HG03280 (cell line): ENCODE data around the gene ZNF618.

Source experiments
- ATAC-seq: cut with Tn5 transposase; IDR thresholded peaks from one replicate; pipeline ENCODE4 v1.9.1; 2021; ENCODE audit warnings: mild to moderate bottlenecking, moderate library complexity; ENCODE audit not compliant: unreplicated experiment

The ZNF618 gene, protein sequence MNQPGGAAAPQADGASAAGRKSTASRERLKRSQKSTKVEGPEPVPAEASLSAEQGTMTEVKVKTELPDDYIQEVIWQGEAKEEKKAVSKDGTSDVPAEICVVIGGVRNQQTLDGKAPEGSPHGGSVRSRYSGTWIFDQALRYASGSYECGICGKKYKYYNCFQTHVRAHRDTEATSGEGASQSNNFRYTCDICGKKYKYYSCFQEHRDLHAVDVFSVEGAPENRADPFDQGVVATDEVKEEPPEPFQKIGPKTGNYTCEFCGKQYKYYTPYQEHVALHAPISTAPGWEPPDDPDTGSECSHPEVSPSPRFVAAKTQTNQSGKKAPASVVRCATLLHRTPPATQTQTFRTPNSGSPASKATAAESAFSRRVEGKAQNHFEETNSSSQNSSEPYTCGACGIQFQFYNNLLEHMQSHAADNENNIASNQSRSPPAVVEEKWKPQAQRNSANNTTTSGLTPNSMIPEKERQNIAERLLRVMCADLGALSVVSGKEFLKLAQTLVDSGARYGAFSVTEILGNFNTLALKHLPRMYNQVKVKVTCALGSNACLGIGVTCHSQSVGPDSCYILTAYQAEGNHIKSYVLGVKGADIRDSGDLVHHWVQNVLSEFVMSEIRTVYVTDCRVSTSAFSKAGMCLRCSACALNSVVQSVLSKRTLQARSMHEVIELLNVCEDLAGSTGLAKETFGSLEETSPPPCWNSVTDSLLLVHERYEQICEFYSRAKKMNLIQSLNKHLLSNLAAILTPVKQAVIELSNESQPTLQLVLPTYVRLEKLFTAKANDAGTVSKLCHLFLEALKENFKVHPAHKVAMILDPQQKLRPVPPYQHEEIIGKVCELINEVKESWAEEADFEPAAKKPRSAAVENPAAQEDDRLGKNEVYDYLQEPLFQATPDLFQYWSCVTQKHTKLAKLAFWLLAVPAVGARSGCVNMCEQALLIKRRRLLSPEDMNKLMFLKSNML

GRCh38 chr9:113876151-113876992, at the start of gene ZNF618:
Gene ZNF618 (plus strand): TSS chr9:113876309. CDS start chr9:113876381, 72 bp downstream.
- ATAC-seq = no peak

- no peak for ATAC-seq
These were observed 47.9 kb upstream of the ZNF618 start for GRCh38 chr9:113828221-113828620.

GRCh38 chr9:113837334-113837733, 38.8 kb upstream of the ZNF618 start:
- ATAC-seq = no peak

GRCh38 chr9:113842086-113842485, 34.0 kb upstream of the ZNF618 start:
- no peak for ATAC-seq

- no peak for ATAC-seq
These were observed 31.6 kb upstream of the ZNF618 start for GRCh38 chr9:113844466-113844865.

GRCh38 chr9:113851359-113851758, 24.8 kb upstream of the ZNF618 start:
- ATAC-seq = no peak

DNA sequence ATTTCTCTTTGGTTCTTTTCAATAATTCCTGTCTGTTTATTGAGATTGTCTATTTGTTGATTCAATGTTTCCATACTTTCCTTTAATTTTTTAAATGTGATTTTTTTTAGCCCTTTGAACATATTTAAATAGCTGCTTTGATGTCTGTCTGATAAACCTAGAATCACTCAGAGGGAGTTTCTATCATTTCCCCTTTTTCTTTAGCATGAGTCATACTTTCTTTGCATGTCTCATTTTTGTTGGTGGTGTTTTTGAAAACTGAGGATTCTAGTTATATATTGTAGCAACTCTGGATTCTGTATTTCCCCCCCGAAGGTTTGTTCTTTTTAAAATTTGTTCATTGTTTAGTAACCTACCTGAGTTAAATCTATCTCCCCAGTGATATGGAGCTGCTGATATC, 24.2 kb upstream of the ZNF618 start:
- ATAC-seq = no peak

- ATAC-seq = no peak
These were observed 22.8 kb upstream of the ZNF618 start for GRCh38 chr9:113853333-113853732.

- ATAC-seq = no peak
These were observed 21.8 kb upstream of the ZNF618 start for GRCh38 chr9:113854310-113854709.

DNA sequence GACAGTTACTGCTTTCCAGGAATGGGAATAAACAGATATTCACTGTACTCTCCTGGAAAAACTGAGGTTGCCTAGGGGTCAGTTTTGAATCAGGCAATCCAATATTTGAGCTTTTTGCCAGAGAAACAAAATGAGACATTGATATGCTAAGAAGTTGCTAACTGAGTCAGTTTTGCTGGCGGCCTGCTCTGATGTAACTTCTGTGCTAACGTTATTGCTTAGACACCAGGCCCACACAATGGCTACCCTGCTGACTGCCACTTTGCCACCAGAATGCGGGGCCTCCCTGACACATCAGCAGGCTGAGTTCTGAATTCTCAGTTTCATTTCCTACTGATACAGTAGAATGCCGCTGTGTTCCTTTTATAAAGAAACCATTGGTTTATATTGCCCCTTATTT, 18.2 kb upstream of the ZNF618 start:
- peak; percentile 59 for ATAC-seq

- ATAC-seq = no peak
These were observed 17.8 kb upstream of the ZNF618 start for GRCh38 chr9:113858282-113858681.

- ATAC-seq = no peak
These were observed 12.8 kb upstream of the ZNF618 start for GRCh38 chr9:113863345-113863744.

DNA sequence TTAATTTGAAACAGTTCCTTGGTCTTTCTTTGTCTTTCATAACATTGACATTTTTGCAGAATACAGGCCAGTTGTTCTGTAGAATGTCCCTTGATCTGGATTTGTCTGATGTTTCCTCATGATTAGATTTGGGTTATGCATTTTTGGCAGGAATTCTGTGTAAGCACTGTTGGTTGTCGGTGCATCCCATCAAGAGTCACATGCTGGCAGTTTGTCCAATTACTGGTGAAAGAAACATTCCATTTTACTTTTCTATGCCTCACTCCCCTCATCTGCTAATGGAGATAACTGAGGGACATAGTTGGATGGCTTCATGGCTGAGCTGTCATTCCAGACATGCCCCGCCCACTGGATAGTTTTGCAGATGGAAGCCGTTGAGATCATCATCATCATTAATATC, 7.6 kb upstream of the ZNF618 start:
- no peak for ATAC-seq

GRCh38 chr9:113872485-113873143, 3.5 kb upstream of the ZNF618 start:
- no peak for ATAC-seq

DNA sequence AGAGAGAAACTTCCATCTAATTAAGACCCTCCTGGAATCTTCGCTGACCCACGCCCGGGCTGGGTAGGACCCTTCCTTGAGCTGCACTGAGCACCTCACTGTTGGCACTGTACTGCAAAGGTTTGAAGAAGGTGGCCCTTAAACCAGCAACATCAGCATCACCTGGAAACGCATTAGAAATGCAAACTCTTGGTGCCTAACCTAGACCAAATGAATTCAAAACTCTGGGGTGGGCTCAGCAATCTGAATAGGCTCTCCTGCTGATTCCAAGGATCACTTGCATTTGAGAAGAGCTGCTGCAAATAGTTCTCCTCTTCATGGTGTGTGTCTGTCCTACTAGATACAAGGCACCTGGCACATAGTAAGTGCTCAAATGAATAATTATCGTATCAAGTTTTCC, 2.7 kb upstream of the ZNF618 start:
- no peak for ATAC-seq

DNA sequence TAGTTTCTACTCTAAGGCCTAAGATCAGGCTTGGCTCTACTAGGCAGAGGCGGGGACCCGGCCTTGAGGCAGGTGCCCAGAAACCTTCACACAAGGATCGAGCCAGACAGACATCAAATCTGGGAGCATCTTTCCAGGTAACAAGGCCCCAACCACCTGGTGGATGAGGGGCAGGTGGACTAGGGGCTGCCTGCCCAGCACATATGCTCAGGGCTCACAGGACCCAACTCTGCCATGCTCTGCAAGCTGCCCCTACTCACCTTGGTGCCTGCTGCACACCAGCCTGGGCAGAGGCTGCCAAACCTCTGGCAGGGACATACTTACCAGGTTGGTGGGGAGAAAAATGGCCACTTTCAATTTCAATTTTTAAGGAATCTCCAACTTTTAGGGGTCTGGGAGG, 2.2 kb upstream of the ZNF618 start:
- ATAC-seq = no peak

GRCh38 chr9:113875459-113876150, 504 bp upstream of the ZNF618 start:
- no peak for ATAC-seq

GRCh38 chr9:113876993-113877368, 872 bp downstream of the ZNF618 start:
- no peak for ATAC-seq

DNA sequence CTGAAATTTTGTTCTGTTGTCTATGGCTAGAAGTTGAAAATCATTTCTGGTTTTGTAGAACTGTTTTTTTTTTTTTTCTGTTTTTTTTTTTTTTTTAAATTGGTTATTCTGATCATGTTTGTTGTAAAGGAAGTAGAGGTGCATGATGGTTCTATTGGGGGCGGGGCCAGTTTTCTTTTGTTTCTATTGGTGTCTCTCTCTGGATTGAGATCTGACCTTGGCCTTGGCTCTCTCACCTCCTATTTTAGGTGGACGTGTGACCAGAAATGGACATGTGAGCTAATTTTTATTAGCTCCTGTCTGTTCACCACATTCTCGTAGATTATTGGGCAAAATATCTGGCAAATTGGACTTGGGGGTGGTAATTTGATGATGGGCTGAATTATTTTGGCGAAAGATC, 3.2 kb downstream of the ZNF618 start:
- no peak for ATAC-seq

- ATAC-seq = no peak
These were observed 3.8 kb downstream of the ZNF618 start for GRCh38 chr9:113879911-113880310.
